GM19324 (cell line): Measurements from ENCODE around the gene PSME1.

Experiments
- ATAC-seq: cut with Tn5 transposase; IDR thresholded peaks from one replicate; pipeline ENCODE4 v1.9.1; 2021; ENCODE audit warnings: mild to moderate bottlenecking, moderate library complexity; ENCODE audit not compliant: unreplicated experiment, low FRiP score

Gene PSME1

DNA sequence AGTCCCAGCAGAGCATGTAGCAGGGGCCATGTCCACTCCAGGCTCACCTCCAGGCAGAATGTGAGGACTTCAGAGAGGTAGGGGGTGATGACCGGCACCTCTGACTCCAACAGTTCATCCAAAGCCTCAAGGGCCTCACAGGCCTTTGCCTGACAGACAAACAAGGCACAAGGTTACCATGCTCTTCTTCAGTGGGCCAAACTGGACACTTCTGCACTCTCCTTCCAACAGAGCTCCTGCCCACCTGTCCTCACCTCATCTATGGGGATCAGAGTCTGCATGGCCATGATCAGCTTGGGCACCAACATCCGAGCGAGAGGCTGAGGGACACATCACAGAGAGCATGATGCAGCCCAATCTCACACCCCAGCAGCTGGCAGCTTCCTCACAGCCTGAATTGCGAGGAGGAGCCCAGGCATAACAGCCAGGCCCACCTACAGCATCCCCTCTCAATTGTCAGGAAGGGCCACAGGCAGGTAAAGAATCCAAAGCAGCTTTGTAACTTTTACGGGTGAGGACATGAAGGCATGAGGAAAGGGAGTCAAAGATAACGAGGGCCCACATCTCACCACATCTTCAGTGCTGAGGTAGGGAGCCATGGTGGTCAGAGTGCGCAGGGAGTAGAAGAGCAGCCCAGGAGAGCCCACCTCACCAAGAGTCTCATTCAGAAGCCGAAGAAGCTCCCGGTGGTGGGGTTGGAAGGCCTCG lies 51.0 kb downstream of the PSME1 start:
- ATAC-seq = no peak

DNA sequence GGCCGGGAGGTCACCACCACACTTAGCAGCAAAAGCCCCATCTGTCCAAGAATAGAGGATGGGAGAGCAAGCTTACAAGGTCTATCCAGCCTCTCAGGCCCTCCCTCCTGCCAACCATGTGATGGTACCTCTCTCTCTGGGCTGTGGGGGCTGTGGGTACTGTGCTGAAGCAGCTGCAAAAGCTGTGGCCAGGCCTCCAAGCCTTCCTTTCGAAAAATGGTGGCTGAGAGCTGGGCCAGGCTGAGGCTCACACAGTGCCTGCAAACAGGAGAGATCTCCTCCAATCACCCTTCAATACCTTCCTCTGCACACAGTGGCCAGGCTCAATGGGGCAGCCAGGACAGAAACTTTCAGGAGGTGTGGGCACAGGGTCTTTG lies 51.5 kb downstream of the PSME1 start:
- ATAC-seq = no peak
